Transverse colon (tissue), 3 donors: Measurements from ENCODE around the gene PTPRN2.

Source experiments
- POLR2A ChIP-seq: fragments of 450-650 bp; IDR thresholded peaks from one replicate; pipeline ENCODE4 v1.6.1; 2016; ENCODE audit warnings: antibody characterized with exemption, mild to moderate bottlenecking, moderate library complexity
- TF ChIP-seq, protein P1 (sequence below), 5 experiments: fragments of 200-600 bp in 3 of 5; fragments of 450-650 bp in 2 of 5; sonication (generic) in 3 of 5; IDR thresholded peaks; 1 replicate in 2 of 5; 2 replicates in 3 of 5; pipeline ENCODE4 v1.5.1; 2016 to 2017; ENCODE audit warnings: antibody characterized with exemption in 5 of 5, inconsistent platforms in 3 of 5, mild to moderate bottlenecking in 2 of 5, moderate library complexity in 1 of 5

DNA sequence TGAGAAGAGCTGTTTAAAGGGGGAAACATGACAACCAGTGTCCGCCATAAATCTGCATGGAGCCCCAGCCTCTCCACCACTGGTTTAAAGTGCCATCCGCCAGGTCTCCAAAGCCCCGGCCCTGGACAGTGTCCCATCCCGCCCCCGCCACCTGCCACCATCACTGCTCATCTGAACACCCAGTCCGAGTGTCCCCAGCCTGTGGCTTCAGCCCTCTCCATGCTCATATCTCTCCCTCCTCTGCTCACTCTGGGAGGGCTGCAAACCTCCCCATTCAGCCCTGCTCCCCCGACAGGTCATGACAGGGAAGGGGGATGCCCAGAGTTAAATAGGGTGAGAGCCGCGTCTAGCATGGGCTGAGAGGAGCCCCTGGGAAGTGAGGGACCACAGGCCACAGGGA lies 984.6 kb downstream of the PTPRN2 start:
- TF ChIP-seq, protein P1, sequence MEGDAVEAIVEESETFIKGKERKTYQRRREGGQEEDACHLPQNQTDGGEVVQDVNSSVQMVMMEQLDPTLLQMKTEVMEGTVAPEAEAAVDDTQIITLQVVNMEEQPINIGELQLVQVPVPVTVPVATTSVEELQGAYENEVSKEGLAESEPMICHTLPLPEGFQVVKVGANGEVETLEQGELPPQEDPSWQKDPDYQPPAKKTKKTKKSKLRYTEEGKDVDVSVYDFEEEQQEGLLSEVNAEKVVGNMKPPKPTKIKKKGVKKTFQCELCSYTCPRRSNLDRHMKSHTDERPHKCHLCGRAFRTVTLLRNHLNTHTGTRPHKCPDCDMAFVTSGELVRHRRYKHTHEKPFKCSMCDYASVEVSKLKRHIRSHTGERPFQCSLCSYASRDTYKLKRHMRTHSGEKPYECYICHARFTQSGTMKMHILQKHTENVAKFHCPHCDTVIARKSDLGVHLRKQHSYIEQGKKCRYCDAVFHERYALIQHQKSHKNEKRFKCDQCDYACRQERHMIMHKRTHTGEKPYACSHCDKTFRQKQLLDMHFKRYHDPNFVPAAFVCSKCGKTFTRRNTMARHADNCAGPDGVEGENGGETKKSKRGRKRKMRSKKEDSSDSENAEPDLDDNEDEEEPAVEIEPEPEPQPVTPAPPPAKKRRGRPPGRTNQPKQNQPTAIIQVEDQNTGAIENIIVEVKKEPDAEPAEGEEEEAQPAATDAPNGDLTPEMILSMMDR (IDR thresholded peaks at IDR 0.05) = no peak
- no peak for TF ChIP-seq POLR2A
